GM21526 (cell line): Measurements from ENCODE around the gene ACSM2B.
"Not testable (repeated sequence)": the region's sequence is repeated elsewhere in the genome, so short reads cannot be mapped to it uniquely, and the experiment has no call there.

ENCODE experiments used
- ATAC-seq: cut with Tn5 transposase; IDR thresholded peaks from one replicate; pipeline ENCODE4 v1.9.1; 2021; ENCODE audit warnings: moderate library complexity; ENCODE audit not compliant: unreplicated experiment, low FRiP score

The ACSM2B gene

GRCh38 chr16:20538687-20539086 lies 37.5 kb downstream of the ACSM2B start:
- ATAC-seq, result no peak

- no peak for ATAC-seq
Measured at GRCh38 chr16:20538181-20538580, 38.0 kb downstream of the ACSM2B start.

- ATAC-seq, result not testable (repeated sequence)
Measured at GRCh38 chr16:20536669-20537068, 39.5 kb downstream of the ACSM2B start.

- not testable (repeated sequence) for ATAC-seq
Measured at GRCh38 chr16:20532284-20532792, 43.8 kb downstream of the ACSM2B start.

GRCh38 chr16:20531795-20532194 lies 44.4 kb downstream of the ACSM2B start:
- ATAC-seq, result not testable (repeated sequence)

- ATAC-seq, result no peak
Measured at GRCh38 chr16:20520103-20520502, 56.1 kb downstream of the ACSM2B start.

GRCh38 chr16:20519231-20519630 lies 56.9 kb downstream of the ACSM2B start:
- no peak for ATAC-seq

GRCh38 chr16:20517149-20517548 lies 59.0 kb downstream of the ACSM2B start:
- ATAC-seq, result no peak

- no peak for ATAC-seq
Measured at GRCh38 chr16:20515688-20516090, 60.5 kb downstream of the ACSM2B start.

GRCh38 chr16:20510323-20510722 lies 65.8 kb downstream of the ACSM2B start:
- ATAC-seq, result no peak

GRCh38 chr16:20507280-20507679 lies 68.9 kb downstream of the ACSM2B start:
- ATAC-seq, result no peak

- no peak for ATAC-seq
Measured at GRCh38 chr16:20504418-20504817, 71.7 kb downstream of the ACSM2B start.

GRCh38 chr16:20491448-20491847 lies 84.7 kb downstream of the ACSM2B start:
- not testable (repeated sequence) for ATAC-seq

GRCh38 chr16:20490994-20491393 lies 85.2 kb downstream of the ACSM2B start:
- not testable (repeated sequence) for ATAC-seq
